WTC11 (cell line): Measurements from ENCODE around the gene SLC39A7.

ENCODE experiments used
- ATF2 ChIP-seq: sonication (generic); formaldehyde crosslinking; IDR thresholded peaks from 2 replicates; pipeline ENCODE4 v1.8.1; 2022; ENCODE audit warnings: low read depth, missing genetic modification reagents, borderline replicate concordance
- ATF6 ChIP-seq: sonication (generic); formaldehyde crosslinking; IDR thresholded peaks from 2 replicates; pipeline ENCODE4 v1.8.1; 2023; ENCODE audit warnings: mild to moderate bottlenecking, missing genetic modification reagents
- CREM ChIP-seq: sonication (generic); formaldehyde crosslinking; IDR thresholded peaks from 2 replicates; pipeline ENCODE4 v1.8.1; 2022; ENCODE audit warnings: mild to moderate bottlenecking, missing genetic modification reagents, moderate library complexity
- CTCF ChIP-seq: fragments of 200-600 bp; IDR thresholded peaks from 2 replicates; pipeline ENCODE4 v1.8.0; 2022; ENCODE audit warnings: antibody characterized with exemption
- ESRRA ChIP-seq: sonication (generic); formaldehyde crosslinking; IDR thresholded peaks from 2 replicates; pipeline ENCODE4 v1.8.1; 2022; ENCODE audit warnings: mild to moderate bottlenecking, missing genetic modification reagents, borderline replicate concordance
- JUN ChIP-seq: sonication (generic); formaldehyde crosslinking; IDR thresholded peaks from 2 replicates; pipeline ENCODE4 v1.8.0; 2023; ENCODE audit warnings: mild to moderate bottlenecking, missing genetic modification reagents
- MAX ChIP-seq: sonication (generic); formaldehyde crosslinking; IDR thresholded peaks from 2 replicates; pipeline ENCODE4 v1.8.0; 2022; ENCODE audit warnings: mild to moderate bottlenecking, missing genetic modification reagents
- SMAD4 ChIP-seq: sonication (generic); formaldehyde crosslinking; IDR thresholded peaks from 2 replicates; pipeline ENCODE4 v1.8.0; 2022; ENCODE audit warnings: mild to moderate bottlenecking, missing genetic modification reagents
- TEAD4 ChIP-seq: sonication (generic); formaldehyde crosslinking; IDR thresholded peaks from 2 replicates; pipeline ENCODE4 v1.8.0; 2022; ENCODE audit warnings: mild to moderate bottlenecking, missing genetic modification reagents
- USF2 ChIP-seq: sonication (generic); formaldehyde crosslinking; IDR thresholded peaks from 2 replicates; pipeline ENCODE4 v1.8.1; 2023; ENCODE audit warnings: mild to moderate bottlenecking, missing genetic modification reagents, moderate library complexity
- ZNF512 ChIP-seq: sonication (generic); formaldehyde crosslinking; IDR thresholded peaks from 2 replicates; pipeline ENCODE4 v1.8.1; 2022; ENCODE audit warnings: missing genetic modification reagents, borderline replicate concordance

DNA sequence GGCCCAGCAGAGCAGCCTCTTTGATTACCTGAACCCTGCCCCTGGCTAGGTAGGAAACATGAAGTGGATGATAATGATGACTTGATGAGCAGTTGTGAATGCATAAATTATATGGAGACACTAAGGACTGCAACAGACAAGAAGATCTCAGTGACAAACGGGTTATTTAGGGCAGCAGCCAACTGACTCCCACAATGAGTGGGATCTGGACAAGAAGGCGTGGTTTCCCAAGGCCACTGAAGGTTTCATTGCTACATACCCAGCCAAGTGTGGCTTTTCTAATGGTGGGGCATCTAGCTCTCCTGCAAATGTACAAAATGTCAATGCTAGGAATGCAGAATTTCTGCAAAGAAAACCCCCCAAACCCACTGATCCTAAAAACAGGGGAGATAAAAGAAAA is 37.1 kb downstream of the SLC39A7 start:
- TF ChIP-seq CTCF (no peak), CREM (CRISPR knock-in tag) (no peak), JUN (CRISPR knock-in tag) (no peak), USF2 (no peak), SMAD4 (no peak), ZNF512 (CRISPR knock-in tag) (no peak), ESRRA (CRISPR knock-in tag) (no peak), ATF6 (CRISPR knock-in tag) (no peak), MAX (CRISPR knock-in tag) (no peak), ATF2 (CRISPR knock-in tag) (no peak), TEAD4 (CRISPR knock-in tag) (no peak)
